Measurements from ENCODE around the gene OR2A14.
"Not testable (repeated sequence)": the region's sequence is repeated elsewhere in the genome, so short reads cannot be mapped to it uniquely, and the experiment has no call there.

OR2A14 gene

DNA sequence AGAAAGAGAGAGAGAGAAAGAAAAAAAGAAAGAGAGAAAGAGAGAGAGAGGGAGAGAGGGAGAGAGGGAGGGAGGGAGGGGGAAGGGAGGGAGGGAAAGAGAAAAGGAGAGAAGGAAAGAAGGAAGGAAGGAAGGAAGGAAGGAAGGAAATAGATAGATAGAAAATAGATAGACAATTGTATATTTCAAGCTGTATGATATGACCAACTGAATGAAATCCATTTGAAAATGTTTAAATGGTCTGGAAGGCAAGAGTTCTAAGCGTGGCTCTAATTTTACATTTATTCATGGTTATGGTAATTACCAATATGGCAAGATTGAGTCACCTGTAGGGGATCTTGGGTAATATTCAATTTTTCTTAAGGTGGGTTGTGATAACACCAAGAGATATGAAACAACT lies 35.9 kb downstream of the OR2A14 start:
- DNase-seq: no peak

DNA sequence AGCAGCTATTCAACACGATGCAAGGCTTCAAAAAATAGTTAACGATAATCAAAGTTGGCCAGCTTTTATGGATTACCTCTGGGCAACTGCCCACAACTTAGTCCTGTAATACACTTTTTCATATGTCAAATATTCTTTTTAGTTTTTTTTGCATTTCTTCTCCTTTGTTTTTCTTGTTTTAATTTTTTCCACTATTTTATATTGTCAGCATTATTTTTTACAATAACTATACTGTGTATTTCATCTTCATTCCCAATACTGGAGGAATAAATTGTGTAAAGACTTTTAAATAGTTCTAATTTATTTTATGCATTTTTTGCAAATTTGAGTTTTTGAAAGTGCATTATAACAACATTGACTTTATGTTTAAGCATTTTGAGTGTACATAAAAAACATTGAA lies 41.8 kb downstream of the OR2A14 start:
- no peak for DNase-seq

DNA sequence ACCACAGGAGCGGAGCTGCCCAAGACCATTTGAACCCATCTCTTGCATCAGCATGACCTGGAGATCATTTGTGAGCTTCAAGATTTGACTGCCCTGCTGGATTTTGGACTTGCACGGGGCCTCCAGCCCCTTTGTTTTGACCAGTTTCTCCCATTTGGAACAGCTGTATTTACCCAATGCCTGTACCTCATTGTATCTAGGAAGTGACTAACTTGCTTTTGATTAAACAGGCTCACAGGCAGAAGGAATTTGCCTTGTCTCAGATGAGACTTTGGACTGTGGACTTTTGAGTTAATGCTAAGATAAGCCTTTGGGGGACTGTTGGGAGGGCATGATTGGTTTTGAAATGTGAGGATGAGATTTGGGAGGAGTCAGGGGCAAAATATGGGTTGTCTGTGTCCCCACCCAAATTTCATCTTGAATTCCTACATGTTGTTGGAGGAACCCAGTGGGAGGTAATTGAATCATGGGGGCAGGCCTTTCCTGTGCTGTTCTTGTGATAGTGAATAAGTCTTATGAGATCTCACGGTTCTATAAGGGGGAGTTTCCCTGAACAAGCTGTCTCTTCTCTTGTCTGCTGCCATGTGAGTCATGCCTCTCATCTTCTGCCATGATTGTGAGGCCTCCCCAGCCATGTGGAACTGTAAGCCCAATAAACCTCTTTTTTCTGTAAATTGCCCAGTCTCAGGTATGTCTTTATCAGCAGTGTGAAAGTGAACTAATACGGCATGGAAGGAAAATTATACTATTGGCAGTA lies 48.8 kb downstream of the OR2A14 start:
- DNase-seq: not testable (repeated sequence)

DNA sequence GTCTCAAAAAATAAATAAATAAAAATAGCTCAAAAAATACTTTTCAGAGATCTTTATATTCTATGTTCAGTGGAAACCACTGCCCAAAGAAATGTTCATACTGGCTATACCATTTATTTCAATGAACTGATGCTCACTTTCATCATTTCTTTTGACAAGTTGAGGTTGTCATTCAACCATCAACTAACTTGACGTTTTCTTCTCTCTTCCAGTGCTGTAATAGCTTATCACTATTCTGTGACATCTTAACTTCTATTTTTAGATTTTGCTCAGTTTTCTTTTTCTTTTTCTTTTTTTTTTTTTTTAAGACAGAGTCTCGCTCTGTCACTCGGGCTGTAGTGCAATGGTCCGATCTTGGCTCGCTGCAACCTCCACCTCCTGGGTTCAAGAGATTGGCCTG lies 51.6 kb downstream of the OR2A14 start:
- DNase-seq: no peak

DNA sequence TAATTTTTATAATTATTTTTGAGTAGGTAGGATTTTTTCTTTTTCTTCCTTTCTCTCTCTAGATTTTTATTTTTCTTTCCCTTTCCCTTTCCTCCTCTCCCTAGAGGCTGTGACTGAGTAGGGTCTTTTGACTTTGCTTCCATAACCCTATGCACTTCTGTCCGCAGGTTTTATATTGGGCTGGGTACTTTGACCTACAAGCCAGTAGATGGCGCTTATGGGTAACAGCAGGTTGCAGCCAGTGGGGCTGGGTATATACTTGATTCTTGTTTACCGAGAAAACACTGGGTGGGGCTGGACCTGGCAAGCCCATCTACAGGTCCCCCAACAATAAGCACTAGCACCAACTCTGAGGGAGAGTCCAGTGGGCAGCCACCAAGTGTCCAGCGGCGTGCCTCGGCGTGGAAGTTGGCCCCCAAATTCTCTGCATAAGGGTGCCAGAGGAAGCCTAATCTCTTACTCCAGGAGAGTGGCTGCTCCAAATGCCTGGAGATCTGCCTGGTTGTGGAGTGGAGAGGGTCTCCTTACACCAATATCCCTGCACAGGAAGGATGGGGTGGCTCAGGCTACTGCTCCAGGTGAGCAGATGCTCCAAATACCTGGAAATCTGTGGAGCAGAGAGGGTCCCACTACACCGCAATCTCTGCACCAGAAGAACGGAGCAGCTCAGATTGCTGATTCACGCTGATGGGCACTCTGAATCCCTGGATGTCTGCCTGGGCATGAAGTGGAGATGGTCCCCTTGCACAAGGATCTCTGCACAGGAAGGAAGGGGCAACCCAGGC lies 55.6 kb downstream of the OR2A14 start:
- not testable (repeated sequence) for DNase-seq

DNA sequence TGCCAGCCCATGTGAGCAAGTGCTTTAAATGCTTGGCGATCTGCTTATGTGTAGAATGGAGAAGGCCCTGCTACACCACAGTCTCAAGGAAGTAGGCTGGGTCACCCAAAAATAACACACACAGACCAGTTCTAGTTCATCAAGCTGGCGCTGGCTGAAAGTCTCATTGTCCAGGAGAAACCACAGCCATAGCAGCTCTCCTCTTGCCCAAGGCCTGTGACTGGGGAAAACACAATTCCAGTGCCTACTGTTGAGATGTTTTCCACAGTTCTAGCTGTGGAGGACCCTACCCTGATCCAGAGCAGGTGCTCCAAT lies 56.1 kb downstream of the OR2A14 start:
- not testable (repeated sequence) for DNase-seq

Data from NCI-H1417 treated with DMSO at 0.1 percent for 48 hours (cell line).